ENCODE results near the gene E4F1.

- TF ChIP-seq CTCF (IDR thresholded peaks at IDR 0.05): no peak
- no peak for TF ChIP-seq POLR2AphosphoS5 (IDR thresholded peaks at IDR 0.05)
These were observed 20.4 kb downstream of the E4F1 start for GRCh38 chr16:2243781-2244180.
